GM13977 (cell line): ENCODE data around the gene GNAZ.

Experiments
- DNase-seq: peaks from one replicate; pipeline ENCODE4 v3.0.0; 2012; ENCODE audit warnings: low spot score
- CTCF ChIP-seq: IDR thresholded peaks from 2 replicates; pipeline ENCODE4 v1.5.1; 2012; ENCODE audit warnings: mild to moderate bottlenecking, control low read depth; ENCODE audit not compliant: insufficient read depth; ENCODE audit errors: extremely low read depth, missing control alignments
- in situ Hi-C: fragments of 300-500 bp; cut with MboI; formaldehyde crosslinking; loops from one replicate; pipeline ENCODE4 v1.12.0; 2022; ENCODE audit warnings: low sequenced_read_pairs, low pct_unique_long_range_greater_than_20kb, mixed read lengths, inconsistent platforms; ENCODE audit not compliant: unreplicated experiment

Gene GNAZ

DNA sequence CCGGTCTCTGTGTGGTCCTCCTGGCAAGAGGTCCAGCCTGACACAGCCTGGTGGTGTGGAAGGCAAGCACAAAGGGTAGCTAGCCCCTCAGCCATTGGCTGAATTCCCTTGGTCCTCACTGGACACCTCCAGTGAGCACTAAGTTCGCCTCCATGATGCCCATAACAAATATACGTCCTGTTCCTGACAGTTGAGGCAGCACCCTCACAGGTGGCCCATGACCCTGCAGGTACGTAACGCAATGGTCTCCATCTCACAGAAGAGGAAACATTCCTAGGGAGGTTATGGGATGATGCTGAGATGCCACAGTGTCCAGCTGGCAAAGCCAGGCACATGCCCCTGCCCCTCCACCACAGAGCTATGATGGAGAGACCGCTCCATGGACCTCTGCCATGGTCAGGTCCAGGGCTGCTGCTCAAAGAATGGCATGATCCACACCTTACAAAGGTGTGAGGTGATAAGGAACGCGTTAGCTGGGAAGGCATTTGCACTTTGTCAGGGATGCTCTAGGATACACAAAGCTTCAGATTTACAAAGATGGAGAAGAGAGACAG, 1.4 kb upstream of the GNAZ start:
- DNase-seq, result no peak
- TF ChIP-seq CTCF, result no peak
- in situ Hi-C loops, result no loop called here

DNA sequence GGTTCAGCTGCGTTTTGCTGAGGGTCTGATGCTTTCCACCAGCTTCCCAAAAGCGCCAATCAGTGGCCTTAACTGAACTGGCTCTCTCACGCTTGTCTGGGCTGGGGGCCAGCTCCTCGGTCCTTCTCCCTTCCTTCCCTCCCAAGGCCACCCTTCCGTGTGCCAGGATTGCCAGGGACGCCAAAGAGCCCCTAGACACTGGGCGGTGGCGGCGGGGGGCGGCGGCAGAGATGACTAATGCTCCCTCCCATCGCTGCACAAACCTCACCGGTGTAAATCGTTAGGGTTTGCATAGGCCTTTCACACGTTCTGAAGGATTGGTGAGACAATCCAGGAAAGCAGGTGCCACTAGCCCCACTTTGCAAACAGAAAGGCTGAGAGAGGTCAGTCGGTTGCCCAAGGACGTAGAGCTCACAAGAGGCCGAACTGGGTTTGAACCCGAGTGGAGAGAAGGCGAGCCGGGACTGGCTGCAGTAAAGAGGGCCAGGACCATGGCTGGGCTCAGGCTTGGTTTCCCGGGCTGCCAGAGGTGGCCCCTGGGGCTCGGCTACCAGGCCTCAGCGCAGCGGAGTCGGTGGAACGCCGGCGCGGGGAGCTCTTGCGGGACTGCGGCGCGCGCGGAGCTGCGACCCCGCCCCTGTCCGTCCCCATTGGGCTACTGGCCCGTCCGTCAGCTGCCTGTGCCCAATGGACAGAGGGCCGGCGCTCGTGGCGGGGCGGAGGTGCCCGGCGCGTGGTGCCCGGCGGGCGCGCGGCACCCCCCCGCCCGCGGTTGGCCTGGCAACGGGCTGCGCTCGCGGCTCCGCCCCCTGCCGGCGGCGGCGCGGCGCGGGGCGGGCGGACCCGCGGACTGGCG, 589 bp upstream of the GNAZ start:
- no peak for TF ChIP-seq CTCF
- peak; percentile 94 for DNase-seq
- in situ Hi-C loops, result no loop called here

DNA sequence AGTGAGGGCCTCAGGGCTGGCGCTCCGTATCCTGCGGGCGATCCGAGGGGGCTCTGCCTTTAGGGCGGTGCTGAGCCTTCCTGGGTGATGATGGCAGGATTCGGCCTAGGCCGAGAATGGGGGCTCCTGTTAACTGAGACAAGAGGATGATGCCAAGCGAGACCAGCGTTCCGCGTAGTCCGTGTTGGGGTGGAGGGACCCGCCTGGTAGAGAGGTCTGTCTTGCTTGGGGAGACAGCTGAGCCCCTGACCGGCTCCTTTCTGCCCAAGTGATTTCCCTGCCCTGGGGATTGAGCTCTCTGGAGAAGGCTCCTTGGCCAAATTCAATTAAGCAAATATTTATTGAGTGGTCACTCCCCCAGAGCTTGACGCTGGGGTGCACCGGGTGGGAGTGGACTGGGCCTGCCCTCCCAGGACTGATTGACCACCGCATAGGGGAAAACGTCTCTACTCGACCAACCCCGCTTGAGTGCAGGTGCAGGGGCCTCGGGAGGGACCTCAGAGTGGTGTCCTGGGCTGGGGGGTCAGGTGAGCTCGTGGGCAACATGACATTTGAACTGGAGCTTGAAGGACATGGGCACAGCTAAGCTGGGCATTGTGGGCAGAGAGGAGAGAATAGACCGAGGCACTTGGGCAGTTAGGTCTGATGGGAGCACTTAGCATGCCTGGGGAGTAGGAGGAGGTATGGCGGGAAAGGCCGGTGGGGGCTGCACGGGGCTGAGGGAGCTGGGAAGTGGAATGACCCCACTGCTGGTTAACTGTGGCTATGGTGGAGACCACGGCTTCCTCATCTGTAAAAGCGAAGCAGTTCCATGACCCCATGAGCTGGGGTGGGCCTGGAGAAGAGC, 1.1 kb downstream of the GNAZ start:
- no peak for DNase-seq
- TF ChIP-seq CTCF, result no peak
- in situ Hi-C loops, result no loop called here

DNA sequence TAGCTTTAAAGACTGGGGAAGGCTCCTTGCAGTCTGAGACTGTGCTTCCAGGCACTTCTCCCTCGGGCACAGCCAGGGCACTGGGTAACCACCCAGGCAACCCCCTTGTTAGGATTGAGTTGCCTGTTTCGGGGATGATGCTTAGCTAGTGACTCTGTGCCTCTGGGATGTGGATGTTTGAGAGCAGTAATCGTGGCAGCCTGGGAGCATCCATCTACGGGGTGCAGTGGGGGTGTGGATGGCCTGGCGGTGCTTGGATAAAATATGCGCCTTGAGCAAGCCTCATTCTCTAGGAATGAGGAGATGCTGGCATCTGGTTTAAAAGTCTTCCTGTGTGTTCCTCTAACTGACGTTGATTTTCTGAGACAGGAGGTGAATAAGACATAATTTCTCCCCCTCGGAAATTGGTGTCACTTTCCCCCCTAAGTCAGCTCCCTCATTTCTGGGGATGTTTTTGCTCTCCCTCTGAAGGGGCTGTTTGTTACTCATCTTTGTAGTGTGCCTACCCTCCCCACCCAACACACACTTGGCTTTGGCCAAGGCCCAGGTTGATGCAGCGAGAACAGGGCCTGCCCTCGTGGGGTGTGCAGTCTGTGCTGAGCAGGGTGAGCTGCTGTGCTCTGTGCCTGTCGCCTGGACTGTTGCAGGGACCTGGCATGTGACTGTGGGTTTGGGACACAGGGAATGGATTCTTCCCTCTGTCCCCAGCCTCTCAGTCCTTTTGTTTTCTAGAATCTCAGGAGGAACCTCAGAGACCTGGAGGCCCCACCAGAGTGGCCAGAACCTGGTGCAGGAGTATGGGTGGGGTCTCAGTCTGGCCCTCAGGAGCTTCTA, 2.0 kb downstream of the GNAZ start:
- TF ChIP-seq CTCF, result no peak
- DNase-seq, result no peak
- in situ Hi-C loops, result no loop called here

- DNase-seq, result no peak
- in situ Hi-C loops, result no loop called here
- TF ChIP-seq CTCF, result no peak
These were observed 2.7 kb downstream of the GNAZ start for GRCh38 chr22:23072911-23073491.
